GM21786 (cell line): ENCODE measurements around the gene RHBDL1.
"Not testable (repeated sequence)": the region's sequence is repeated elsewhere in the genome, so short reads cannot be mapped to it uniquely, and the experiment has no call there.

Source experiments
- ATAC-seq: cut with Tn5 transposase; IDR thresholded peaks from one replicate; pipeline ENCODE4 v1.9.1; 2021; ENCODE audit not compliant: unreplicated experiment

The RHBDL1 gene

DNA sequence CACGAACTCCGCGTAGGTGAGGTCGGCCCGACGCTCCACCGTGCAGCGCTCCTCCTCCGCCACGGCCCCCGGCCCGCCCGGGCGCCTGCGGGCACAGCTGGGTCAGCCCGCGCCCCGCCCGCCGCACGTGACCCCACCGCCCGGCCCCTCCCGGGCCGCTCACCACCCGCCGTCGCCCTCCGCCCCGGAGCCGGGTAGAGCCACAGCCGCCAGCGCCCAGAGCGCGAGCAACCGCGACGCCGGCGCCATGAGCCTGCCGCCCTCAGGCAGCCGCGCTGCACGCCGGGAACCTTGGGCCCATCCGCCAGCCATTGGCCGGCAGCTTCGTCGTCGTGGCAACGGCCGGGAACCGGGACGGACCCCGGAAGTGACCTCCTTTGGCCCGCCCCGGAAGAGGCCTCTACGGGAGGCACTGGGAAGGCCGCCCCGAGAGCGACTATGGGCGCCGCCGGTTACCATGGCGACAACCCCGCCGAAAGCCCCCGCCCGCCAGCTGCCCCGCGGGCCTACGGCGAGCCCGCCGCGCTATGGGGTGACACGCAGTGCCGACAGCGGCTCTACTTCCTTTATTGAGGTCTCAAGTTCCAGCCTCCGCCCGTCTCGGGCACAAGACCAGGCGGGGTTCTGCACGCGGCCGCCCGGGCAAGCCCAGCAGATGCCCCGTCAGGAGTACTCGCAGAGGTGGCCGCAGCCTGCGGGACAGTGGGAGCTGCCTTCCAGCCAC, 8.8 kb downstream of the RHBDL1 start, which contains the start of gene JMJD8:
Gene JMJD8, minus strand, starts transcription at position 264 of the 724 bp plus-strand sequence. Its CDS starts 15 bp downstream, at position 249.
- ATAC-seq, result peak; percentile 59

GRCh38 chr16:684961-685696, 9.7 kb downstream of the RHBDL1 start:
- no peak for ATAC-seq

- no peak for ATAC-seq
Measured at GRCh38 chr16:685967-686366, 10.5 kb downstream of the RHBDL1 start.

- no peak for ATAC-seq
Measured at GRCh38 chr16:686459-687260, 11.2 kb downstream of the RHBDL1 start.

DNA sequence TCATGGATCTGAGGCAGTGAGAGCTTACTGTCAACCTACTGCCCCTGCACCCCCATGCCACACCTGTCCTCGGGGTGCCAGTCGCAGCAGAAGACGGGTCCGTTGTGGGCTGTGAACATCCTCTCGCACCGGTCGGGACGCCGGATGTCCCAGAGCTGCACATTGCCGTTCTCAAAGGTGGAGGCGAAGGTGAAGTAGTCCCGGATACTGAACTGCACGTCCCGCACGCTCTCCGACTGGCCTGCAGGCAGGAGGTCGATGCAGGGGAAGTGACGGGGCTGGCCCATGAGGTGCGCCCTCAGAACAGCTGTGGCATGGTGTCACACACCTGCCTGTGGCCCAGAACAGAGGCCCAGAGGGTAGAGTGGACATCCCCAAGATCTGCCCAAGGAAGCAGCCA, 12.0 kb downstream of the RHBDL1 start:
- ATAC-seq, result no peak

- no peak for ATAC-seq
Measured at GRCh38 chr16:689175-689897, 13.9 kb downstream of the RHBDL1 start.

GRCh38 chr16:691242-691641, 15.8 kb downstream of the RHBDL1 start:
- ATAC-seq, result not testable (repeated sequence)

DNA sequence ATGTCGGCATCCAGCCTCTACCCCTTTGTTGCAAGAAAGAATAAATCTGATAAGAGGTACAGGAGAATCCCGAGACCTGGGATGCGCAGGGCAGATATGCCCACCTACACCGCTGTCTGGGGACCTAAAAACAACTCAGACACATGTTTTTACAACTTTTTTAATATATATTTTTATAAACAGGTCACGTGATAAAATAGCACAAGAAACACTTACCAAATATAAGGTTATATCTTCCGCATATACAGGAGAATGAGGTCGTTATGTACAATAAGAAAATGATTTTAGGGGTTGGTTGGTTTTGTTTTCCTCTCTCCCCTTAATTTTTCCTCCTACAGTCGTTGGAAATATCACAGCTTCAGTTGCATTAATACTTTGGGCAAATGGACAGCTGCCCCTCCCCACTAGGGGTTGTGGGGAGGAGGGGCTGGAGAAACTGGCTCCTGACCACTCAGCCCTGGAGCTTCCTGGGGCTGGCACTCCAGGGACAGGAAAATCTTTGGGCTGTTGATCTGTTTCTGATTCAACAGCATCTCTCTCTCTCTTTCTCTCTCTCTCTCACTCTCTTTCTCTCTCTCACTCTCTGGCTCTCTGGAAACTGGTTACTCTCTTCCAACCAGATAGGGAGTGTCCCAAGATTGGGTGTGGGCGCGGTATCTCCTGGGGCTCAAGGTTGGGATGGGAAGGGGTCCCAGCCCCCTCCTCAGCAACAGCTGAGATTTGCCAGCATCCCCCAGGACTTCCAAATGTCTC, 17.1 kb downstream of the RHBDL1 start:
- ATAC-seq, result no peak

DNA sequence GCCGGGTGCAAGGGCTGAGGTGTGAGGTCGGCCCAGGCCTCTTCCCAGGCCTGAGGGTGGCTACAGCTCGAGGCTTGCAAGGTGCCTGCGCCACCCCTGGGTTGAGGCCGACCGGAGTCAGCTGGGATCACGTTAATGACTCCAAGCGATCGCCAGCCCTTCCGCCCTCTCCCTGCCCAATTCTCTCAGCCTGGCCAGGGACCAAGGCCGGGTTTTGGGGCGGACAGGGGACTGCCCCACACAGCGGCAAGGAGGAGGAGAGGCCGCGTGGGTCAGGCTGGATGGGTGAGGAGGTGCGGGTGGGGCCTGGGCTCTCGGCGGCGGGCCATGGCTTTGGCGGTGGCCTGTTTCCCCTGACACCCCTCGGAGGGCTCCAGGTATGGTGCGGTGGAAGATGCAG, 17.9 kb downstream of the RHBDL1 start:
- no peak for ATAC-seq

- no peak for ATAC-seq
Measured at GRCh38 chr16:693766-694165, 18.3 kb downstream of the RHBDL1 start.

- no peak for ATAC-seq
Measured at GRCh38 chr16:694187-694862, 18.9 kb downstream of the RHBDL1 start.

DNA sequence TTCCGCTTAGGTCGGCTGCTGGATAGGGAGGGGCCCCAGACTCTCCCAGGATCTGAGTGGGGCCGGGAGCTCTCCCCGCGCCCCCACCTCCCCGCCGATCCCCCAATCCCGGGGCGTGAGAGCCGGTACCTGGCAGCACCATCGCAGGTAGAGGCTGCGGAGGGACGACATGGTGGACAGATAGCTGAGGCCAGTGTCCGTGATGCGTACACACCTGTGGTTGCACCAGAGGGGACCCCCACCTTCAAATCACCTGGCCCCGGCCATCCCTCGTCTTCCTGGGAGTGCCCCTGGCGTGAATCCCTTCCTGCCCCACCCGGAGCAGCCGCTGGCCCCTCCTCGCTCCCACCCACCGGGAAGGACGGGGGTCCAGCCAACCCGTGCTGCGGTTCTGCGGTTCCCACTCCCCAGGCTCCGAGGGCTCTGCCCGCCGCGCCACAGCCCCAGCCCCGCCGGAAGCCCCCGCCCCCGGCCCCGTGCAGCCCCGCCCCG, 19.4 kb downstream of the RHBDL1 start:
- no peak for ATAC-seq

- ATAC-seq, result no peak
Measured at GRCh38 chr16:695355-696089, 20.1 kb downstream of the RHBDL1 start.

DNA sequence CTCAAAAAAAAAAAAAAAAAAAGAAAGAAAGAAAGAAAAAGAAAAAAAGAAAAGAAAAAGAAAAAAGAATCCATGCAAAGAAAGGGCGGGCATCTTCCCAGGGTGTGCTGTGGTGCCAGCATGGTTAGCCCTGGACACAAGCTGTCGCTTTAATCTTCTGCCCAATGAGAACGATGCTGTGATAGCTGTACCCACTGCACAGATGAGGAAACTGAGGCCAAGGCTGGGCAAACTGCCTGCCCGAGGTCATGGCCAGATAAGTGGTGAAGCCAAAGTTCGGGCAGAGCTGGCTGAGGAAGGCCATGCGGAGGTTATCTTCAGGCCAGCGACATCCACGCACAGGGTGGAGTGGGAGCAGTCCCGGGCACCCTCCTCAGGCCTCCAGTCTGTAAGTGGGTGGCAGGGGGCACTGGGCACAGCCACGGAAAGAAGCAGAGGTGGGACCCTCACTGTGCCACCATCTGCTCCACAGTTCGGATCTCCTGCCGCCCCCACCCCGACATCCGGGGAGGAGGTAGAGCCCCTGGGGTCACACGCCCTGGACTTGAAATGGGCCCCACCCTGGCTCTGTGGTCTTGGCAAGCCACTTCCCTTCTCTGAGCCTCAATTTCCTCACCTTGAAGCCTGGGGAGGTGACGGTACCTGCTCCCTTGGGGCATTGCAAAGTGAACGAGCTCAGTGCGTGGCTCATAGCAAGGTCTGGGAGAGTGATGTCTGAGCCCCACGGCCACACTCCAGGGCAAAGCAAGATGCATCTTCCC, 23.6 kb downstream of the RHBDL1 start:
- no peak for ATAC-seq

- no peak for ATAC-seq
Measured at GRCh38 chr16:700684-701584, 25.5 kb downstream of the RHBDL1 start.

GRCh38 chr16:702341-702740, 26.9 kb downstream of the RHBDL1 start:
- ATAC-seq, result no peak

DNA sequence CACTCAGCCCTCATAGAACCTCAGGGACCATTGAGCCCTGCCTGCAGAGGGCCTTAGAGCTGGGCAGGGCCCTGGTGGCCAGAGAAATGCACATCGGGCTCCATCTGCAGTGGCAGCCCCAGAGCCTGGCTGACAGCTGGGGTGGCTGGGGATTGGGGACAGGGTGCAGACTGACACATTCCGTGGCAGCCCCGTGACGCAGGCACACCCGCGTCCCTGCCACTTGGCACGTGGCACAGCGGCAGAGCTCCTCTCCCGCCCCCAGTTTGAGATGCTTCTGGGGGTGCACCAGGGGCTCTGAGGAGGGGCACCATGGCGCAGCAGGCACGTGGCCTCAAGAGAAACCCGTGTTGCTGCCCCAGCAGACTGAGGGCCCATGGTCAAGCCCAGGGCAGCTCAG, 27.9 kb downstream of the RHBDL1 start:
- ATAC-seq, result no peak
